Hematopoietic multipotent progenitor cell treated with erythropoietin and hydrocortisone succinate and interleukin-3 and kit ligand, for 17 days (in vitro differentiated cells): ENCODE measurements around the gene EIF3K.

Source experiments
- DNase-seq: peaks from one replicate; pipeline ENCODE4 v3.0.0-alpha.2; 2015; ENCODE audit warnings: low spot score

EIF3K gene

GRCh38 chr19:38684862-38685665 is 66.1 kb downstream of the EIF3K start:
- no peak for DNase-seq

GRCh38 chr19:38685666-38686529 is 66.9 kb downstream of the EIF3K start:
- peak; percentile 37 for DNase-seq

- DNase-seq = no peak
These were observed 67.5 kb downstream of the EIF3K start for GRCh38 chr19:38686530-38686888.
